ENCODE data around the gene MRPL3. TPM values are rescaled to one million over a fixed set of nuclear protein-coding genes. Genes with fewer than 3 reads are reported as not detected.
"Not testable (repeated sequence)": the region's sequence is repeated elsewhere in the genome, so short reads cannot be mapped to it uniquely, and the experiment has no call there.

The MRPL3 gene
- total and polyA plus RNA-seq, 2 experiments from 2014 or later = 159 to 185 TPM

- TF ChIP-seq REST (IDR thresholded peaks at IDR 0.05; ENCODE audit: unreplicated experiment) = no peak
- no peak for TF ChIP-seq ZNF331 (CRISPR knock-in tag; IDR thresholded peaks at IDR 0.05; ENCODE audit: low read depth)
- no peak for TF ChIP-seq ZNF114 (CRISPR knock-in tag; IDR thresholded peaks at IDR 0.05)
- TF ChIP-seq EZH2phosphoT487 (IDR thresholded peaks at IDR 0.05; ENCODE audit: unreplicated experiment) = no peak
- no peak for TF ChIP-seq CTCF (conservative IDR thresholded peaks at IDR 0.05; ENCODE audit: low read depth in 2 of 2)
Measured at GRCh38 chr3:131491084-131491483, 11.7 kb downstream of the MRPL3 start (continued).

- peaks cover 40% of the 10 kb centered on the region; the same call in 2 of the 3 replicates for H3K36me3 Mint-ChIP-seq (ENCODE audit: low read depth)
- H3K27ac Mint-ChIP-seq; H3K4me2 ChIP-seq; H3K9me3 Mint-ChIP-seq; H3K9me2 ChIP-seq (ENCODE audit: insufficient read depth); H3K4me3 ChIP-seq; ATAC-seq; H3F3A ChIP-seq (replicated peaks; ENCODE audit: low read depth); H3K4me1 ChIP-seq (ENCODE audit: insufficient read depth); DNase-seq (ENCODE audit: low spot score); H3K4me3 Mint-ChIP-seq; H3K4me1 Mint-ChIP-seq; H3K27ac ChIP-seq (ENCODE audit: low read depth); H4K20me1 ChIP-seq (replicated peaks; ENCODE audit: insufficient read depth); H2AFZ ChIP-seq; H3K27me3 Mint-ChIP-seq (ENCODE audit: insufficient read depth, low read depth, poor library complexity); H3K27me3 ChIP-seq (ENCODE audit: insufficient read depth): not testable (repeated sequence)
- H3K36me3 ChIP-seq (ENCODE audit: insufficient read depth) = peaks cover 33% of the 10 kb centered on the region
- H3K79me2 ChIP-seq (replicated peaks; ENCODE audit: insufficient read depth) = peaks cover 72% of the 10 kb centered on the region
Measured at GRCh38 chr3:131486545-131486944, 16.2 kb downstream of the MRPL3 start.

GRCh38 chr3:131485119-131485518 lies 17.7 kb downstream of the MRPL3 start:
- Histone ChIP-seq H3K27me3 (ENCODE audit: insufficient read depth) (no peaks in the 10 kb centered on the region), H4K20me1 (replicated peaks; ENCODE audit: insufficient read depth) (peaks cover 3% of the 10 kb centered on the region; the same call in 1 of the 2 replicates), H3K4me3 (no peak overlapping the region), H3K79me2 (replicated peaks; ENCODE audit: insufficient read depth) (peaks cover 74% of the 10 kb centered on the region), H3K4me2 (no peak overlapping the region), H3K36me3 (ENCODE audit: insufficient read depth) (peaks cover 33% of the 10 kb centered on the region), H3K9me2 (ENCODE audit: insufficient read depth) (no peaks in the 10 kb centered on the region), H2AFZ (no peak overlapping the region), H3F3A (replicated peaks; ENCODE audit: low read depth) (no peaks in the 10 kb centered on the region), H3K27ac (ENCODE audit: low read depth) (no peak overlapping the region), H3K4me1 (ENCODE audit: insufficient read depth) (no peaks in the 10 kb centered on the region)
- Mint-ChIP-seq H3K27ac (peak overlapping the region; percentile 34; the same call in 1 of the 2 replicates), H3K9me3 (no peaks in the 10 kb centered on the region), H3K4me3 (no peak overlapping the region), H3K4me1 (no peaks in the 10 kb centered on the region), H3K27me3 (ENCODE audit: insufficient read depth, low read depth, poor library complexity) (peaks cover 1% of the 10 kb centered on the region), H3K36me3 (ENCODE audit: low read depth) (peaks cover 41% of the 10 kb centered on the region; the same call in 2 of the 3 replicates)
- DNase-seq (ENCODE audit: low spot score) = no peak
- no peak for ATAC-seq
- TF ChIP-seq REST (IDR thresholded peaks at IDR 0.05; ENCODE audit: unreplicated experiment) (no peak), ZNF331 (CRISPR knock-in tag; IDR thresholded peaks at IDR 0.05; ENCODE audit: low read depth) (no peak)
